GM21825 (cell line): ENCODE data around the gene CCDC148.

Experiments used
- ATAC-seq: cut with Tn5 transposase; IDR thresholded peaks from one replicate; pipeline ENCODE4 v1.9.1; 2021; ENCODE audit warnings: mild to moderate bottlenecking, moderate library complexity; ENCODE audit not compliant: unreplicated experiment

Gene CCDC148

DNA sequence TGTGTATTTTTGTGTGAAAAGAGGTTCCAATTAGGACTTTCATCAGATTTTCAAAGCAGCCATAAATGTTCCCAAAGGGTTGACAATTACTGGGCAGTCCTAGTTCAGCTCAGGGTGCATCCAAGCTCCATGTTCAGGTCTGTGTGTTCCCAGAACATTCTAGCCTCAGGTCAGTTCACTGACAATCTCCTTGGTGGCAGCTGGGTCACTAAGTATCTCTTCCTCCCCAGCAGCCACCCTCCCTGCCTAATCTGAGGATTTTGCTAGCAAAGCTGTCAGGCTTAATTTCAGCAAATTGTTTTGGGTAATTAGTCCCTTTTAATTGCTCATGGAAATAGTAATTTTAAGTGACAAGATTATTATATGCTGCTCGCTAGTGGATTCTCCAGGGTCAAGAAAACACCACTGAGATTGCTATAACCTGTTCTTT is 325.1 kb downstream of the CCDC148 start:
- no peak for ATAC-seq

DNA sequence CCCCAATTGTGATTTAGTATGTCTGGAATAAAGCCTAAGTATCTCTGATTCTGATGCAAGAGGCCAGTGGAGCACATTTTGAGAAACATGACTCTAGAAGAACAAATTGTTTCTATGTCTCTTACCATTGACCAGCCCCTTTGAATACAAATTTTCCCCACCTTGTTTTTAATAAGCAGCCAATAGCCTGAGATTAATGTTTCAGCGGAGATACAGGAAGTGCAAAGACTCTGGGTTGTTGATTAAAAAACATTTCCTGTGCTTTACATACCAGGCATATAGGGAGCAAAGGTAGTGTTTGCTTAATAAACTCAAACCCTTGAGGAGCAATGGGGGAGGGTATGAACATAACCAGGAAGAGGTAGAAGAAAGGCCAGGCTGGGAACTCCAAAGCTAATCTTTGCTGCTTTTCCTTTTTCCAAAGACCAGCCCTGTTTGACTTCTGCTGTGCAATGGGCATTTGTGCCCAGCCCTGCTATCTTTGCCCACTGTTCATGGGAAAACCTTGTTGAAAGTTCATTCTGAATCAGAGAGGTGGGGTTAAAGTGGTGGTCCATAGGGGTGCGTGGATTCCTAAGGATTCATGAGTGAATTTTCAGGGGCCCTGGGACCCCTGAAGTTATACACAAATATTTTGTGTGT is 325.6 kb downstream of the CCDC148 start:
- no peak for ATAC-seq

DNA sequence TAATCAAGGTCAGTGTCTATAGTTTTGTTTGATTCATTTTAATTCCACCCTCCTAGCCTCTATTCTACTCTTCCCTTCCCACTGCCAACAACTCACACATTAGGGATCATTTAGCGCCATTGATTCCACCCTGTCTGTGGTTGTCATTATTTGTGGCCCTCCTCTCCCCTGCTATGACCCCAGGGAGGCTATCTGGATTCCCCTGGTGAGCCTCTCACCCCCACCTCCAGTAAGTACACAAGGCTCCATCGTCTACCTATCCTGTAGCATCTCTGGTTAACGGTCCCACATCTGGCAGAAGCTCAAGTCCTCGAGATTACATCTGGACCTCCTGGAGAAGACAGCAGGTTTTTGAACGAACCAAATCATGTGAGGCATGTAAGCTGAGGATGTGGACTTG is 327.5 kb downstream of the CCDC148 start:
- ATAC-seq, result no peak

GRCh38 chr2:158128168-158128973 is 328.2 kb downstream of the CCDC148 start:
- ATAC-seq, result no peak

- no peak for ATAC-seq
Observed at GRCh38 chr2:158127380-158127804, 329.2 kb downstream of the CCDC148 start.

DNA sequence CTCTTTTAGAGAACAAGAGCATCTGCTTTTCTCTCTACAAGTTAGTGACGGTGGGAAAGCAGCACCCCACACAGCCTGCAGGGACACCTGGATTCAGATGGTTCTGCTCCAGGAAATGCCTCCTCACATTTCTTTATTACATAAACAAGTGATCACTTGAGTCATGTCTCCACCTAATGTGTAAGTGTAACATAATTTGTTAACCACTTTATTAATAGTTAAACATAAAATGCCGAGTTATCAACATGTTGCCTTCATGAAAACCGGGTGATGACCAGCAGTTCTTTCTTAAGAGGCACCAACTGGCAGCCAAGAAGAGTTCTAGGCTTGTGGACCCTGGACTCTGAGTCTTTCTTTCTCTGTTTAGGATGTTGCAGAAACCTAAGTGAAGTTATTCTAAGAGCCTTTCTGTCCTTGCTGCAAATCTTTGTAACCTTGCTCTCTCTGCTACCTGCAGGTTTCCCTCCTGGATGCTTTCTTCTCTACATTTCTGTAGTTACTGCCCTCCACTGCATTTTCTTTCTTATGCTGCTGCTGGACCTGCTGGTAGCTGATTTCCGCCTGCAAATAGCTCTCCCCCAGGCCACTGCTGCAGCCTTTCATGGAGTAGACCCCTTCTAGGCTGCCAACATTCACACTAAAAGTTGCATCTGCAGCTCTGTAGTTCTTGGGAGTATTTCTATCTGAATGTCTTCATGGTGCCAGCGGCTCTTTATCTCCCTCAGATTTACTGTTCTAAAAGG is 330.6 kb downstream of the CCDC148 start:
- no peak for ATAC-seq

- ATAC-seq, result no peak
Observed at GRCh38 chr2:158124896-158125295, 331.7 kb downstream of the CCDC148 start.
